Measurements from ENCODE around the gene OR8D2.

The OR8D2 gene, protein sequence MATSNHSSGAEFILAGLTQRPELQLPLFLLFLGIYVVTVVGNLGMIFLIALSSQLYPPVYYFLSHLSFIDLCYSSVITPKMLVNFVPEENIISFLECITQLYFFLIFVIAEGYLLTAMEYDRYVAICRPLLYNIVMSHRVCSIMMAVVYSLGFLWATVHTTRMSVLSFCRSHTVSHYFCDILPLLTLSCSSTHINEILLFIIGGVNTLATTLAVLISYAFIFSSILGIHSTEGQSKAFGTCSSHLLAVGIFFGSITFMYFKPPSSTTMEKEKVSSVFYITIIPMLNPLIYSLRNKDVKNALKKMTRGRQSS

DNA sequence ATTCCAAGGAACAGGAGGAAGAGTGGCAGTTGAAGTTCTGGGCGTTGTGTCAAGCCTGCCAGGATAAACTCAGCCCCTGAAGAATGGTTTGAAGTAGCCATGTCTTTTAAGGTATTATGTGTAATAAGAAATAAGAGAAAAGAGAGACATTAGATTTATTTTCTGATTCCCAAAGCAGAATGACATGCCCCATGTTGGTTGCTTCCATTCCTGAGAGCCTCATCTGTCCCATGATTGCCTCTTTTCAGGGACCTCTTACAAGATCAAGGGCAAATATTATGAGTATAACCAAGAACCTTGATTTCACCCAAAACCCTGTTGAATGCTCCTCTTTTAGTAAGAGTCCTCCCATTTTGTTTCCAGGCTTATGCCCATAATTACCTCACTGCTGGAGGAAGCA lies at the start of gene OR8D2:
TSS of gene OR8D2 (minus strand) at position 101 of the 400 bp plus-strand sequence. CDS start at position 101, 0 bp downstream.
- H3K27ac Mint-ChIP-seq, result no peak within 1 kb of the TSS
- H3K36me3 Mint-ChIP-seq (ENCODE audit: low read depth), result no peaks in the 10 kb centered on the region
- H3K4me3 Mint-ChIP-seq, result no peak within 1 kb of the TSS
- H3K27me3 Mint-ChIP-seq (ENCODE audit: low read depth), result peaks cover 3% of the 10 kb centered on the region
- H3K4me1 Mint-ChIP-seq (ENCODE audit: low read depth), result no peaks in the 10 kb centered on the region
- no peaks in the 10 kb centered on the region for H3K9me3 Mint-ChIP-seq

DNA sequence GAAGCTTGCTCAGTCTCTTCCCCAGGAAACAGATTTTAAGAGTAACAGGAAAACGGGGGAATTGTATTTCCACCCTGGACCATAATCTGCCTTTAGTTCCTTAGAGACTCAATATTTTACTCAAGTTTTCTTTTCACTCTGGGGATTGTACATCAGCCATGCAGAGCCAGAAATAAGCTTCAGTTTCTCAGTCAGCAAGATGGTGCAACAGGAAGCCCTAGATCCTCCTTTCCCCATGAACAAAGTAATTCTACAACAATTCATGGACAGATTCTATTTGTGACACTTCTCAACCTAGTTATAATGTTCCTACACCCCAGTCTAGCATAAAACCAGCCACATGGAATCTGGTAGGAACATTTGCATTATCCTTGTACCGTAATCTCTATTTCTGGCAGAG lies 39.6 kb upstream of the OR8D2 start:
- H3K27me3 Mint-ChIP-seq (ENCODE audit: low read depth), result no peaks in the 10 kb centered on the region
- no peaks in the 10 kb centered on the region for H3K36me3 Mint-ChIP-seq (ENCODE audit: low read depth)
- H3K27ac Mint-ChIP-seq, result no peak overlapping the region
- no peaks in the 10 kb centered on the region for H3K9me3 Mint-ChIP-seq
- H3K4me3 Mint-ChIP-seq, result no peak overlapping the region
- H3K4me1 Mint-ChIP-seq (ENCODE audit: low read depth), result no peaks in the 10 kb centered on the region

DNA sequence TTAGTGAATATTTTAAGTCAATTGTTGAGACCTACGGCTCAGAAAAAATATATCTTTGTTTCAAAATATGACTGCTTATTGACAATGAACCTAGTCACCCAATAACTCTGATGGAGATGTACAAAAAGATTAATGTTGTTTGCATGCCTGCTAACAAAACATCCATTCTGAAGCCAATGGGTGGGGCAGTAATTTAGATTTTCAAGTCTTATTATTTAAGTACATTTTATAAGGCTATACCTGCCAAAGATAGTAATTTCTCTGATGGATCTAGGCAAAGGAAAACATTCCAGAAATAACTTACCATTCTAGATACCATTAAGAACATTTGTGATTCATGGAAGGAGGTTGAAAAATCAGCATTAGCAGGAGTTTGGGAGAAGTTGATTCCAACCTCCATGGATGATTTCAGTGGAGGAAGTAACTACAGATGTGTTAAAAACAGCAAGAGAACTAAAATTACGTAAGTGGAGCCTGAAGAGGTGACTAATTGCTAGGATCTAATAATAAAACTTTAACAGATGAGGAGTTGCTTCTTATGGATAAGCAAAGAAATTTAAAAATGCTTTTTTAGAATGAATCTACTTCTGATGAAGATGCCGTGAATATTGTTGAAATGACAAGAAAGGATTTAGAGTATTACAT lies 26.4 kb upstream of the OR8D2 start:
- Mint-ChIP-seq H3K27me3 (ENCODE audit: low read depth) (no peaks in the 10 kb centered on the region), H3K27ac (no peak overlapping the region), H3K4me1 (ENCODE audit: low read depth) (no peaks in the 10 kb centered on the region), H3K36me3 (ENCODE audit: low read depth) (no peaks in the 10 kb centered on the region), H3K4me3 (no peak overlapping the region), H3K9me3 (no peaks in the 10 kb centered on the region)

DNA sequence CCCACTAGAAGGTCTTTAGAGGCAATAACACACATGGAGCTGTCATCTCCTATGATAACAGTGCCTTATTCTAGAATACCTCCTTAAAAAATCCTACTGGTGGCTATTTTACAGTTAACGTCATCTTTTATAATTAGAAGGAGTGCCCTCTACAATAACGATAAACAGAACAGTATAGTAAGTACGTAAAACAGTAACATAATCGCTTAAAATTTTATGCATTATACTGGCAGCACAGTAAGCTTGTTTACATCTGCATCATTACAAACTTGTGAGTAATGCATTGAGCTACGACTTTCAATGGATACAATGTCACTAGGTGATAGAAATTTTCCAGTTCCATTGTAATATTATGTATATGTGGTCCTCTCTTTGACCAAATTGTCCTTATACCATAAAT lies 24.3 kb upstream of the OR8D2 start:
- Mint-ChIP-seq H3K27ac (no peak overlapping the region), H3K4me1 (ENCODE audit: low read depth) (no peaks in the 10 kb centered on the region), H3K27me3 (ENCODE audit: low read depth) (no peaks in the 10 kb centered on the region), H3K36me3 (ENCODE audit: low read depth) (no peaks in the 10 kb centered on the region), H3K4me3 (no peak overlapping the region), H3K9me3 (no peaks in the 10 kb centered on the region)

DNA sequence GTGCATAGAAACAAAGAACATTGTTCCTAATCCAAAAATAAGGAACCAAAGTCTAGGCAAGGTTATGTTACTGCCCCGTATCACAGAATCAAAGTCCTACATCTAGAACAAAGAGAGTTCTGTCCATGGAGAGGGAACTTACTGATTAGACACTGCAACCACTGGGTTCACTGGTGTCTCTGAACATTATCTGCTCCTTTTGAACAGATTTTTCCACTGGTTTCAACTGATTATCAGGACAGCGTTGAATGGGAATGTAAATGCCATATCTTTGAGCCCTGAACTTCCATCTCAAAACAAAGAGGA lies 20.1 kb upstream of the OR8D2 start:
- Mint-ChIP-seq H3K4me1 (ENCODE audit: low read depth) (no peaks in the 10 kb centered on the region), H3K9me3 (no peaks in the 10 kb centered on the region), H3K4me3 (no peak overlapping the region), H3K27me3 (ENCODE audit: low read depth) (no peaks in the 10 kb centered on the region), H3K36me3 (ENCODE audit: low read depth) (no peaks in the 10 kb centered on the region), H3K27ac (no peak overlapping the region)

DNA sequence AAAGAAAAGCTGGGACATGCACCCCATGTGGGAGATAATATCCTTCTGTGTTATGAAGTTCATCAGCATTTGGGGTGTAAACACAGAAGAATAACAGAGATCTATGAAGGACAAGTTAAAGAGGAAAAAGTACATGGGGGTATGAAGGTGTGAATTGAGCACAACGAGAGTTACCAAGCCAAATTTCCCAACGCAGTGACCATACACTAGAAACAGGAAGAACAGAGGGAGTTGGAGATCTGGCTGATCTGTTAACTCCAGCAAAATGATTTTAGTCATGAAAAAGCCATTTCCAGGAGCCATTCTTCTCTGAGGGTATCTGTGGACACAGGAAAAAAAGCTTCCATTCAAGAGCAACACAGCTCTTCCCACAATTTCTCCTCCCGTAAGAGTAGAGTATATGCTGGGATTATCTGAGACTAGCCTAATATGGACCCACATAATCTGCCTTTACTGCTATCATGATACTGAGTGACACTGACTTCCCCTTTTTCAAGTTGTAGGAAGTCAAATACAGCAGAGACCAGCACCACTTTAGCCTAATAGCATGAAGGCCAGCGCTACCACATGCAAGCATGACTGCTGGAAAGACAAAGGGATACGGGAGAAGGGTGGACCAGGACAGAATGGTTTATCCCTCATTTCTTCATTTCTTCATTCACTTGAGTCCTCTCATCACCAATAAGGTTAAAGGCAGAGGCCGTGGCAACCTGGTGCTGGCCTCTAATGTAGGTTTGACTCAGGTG lies 19.6 kb upstream of the OR8D2 start:
- Mint-ChIP-seq H3K9me3 (no peaks in the 10 kb centered on the region), H3K27ac (no peak overlapping the region), H3K27me3 (ENCODE audit: low read depth) (no peaks in the 10 kb centered on the region), H3K4me3 (no peak overlapping the region), H3K4me1 (ENCODE audit: low read depth) (no peaks in the 10 kb centered on the region), H3K36me3 (ENCODE audit: low read depth) (no peaks in the 10 kb centered on the region)

DNA sequence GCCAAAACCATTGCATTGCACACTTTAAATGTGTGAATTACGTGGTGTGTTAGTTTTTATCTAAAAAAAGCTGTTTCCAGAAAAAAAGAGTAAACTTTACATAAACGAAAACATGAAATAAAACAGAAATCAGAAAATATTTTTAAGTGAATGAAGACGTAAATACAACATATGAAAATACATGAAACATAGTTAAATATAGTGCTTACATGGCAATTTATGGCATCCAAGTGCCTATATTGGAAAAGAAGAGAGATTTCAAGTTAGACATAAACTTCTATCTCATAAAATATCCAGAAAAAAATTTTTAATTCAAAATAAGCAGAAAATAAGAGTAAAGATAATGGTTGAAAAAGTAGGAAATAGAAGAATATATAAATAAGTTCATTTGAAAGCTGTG lies 11.9 kb upstream of the OR8D2 start:
- Mint-ChIP-seq H3K27ac (no peak overlapping the region), H3K4me3 (no peak overlapping the region)

DNA sequence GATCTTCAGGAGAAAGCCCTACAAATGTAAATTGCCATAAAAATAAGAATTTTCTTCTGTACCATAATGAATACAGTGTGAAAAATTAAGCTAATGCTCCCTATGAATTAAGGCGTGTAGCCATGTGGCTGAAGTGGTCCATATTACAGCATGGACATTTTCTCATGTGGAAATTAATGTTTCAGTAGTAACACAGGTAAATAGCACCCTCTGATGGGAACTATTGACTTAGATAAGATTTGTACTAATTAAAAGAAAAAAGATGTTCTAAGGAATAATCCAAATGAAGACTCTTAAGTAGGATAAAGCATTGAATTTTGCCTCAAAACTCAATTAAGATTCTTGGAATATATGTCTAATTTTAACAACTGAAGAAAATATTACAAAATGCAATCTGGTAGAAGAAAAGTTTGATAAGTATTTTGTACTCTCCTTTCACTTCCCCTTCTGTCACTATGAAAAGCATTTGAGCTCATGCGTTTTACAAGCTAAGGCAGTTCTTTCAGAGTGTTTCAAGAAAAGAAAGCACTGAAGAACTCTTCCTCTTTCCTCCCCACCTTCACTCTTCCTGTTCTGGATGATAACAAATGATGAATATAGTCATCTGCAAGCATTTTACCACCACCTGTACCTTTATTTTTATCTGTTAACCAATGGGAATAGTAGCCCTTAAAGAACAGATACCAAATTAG lies 9.9 kb upstream of the OR8D2 start:
- Mint-ChIP-seq H3K36me3 (ENCODE audit: low read depth) (no peaks in the 10 kb centered on the region), H3K9me3 (no peaks in the 10 kb centered on the region), H3K4me3 (no peak overlapping the region), H3K27me3 (ENCODE audit: low read depth) (peaks cover 5% of the 10 kb centered on the region), H3K27ac (no peak overlapping the region), H3K4me1 (ENCODE audit: low read depth) (peaks cover 6% of the 10 kb centered on the region)

More for the DNA sequence above, 11.9 kb upstream of the OR8D2 start:
- peaks cover 5% of the 10 kb centered on the region for H3K27me3 Mint-ChIP-seq (ENCODE audit: low read depth)
- no peaks in the 10 kb centered on the region for H3K9me3 Mint-ChIP-seq
- peaks cover 6% of the 10 kb centered on the region for H3K4me1 Mint-ChIP-seq (ENCODE audit: low read depth)
- no peaks in the 10 kb centered on the region for H3K36me3 Mint-ChIP-seq (ENCODE audit: low read depth)

DNA sequence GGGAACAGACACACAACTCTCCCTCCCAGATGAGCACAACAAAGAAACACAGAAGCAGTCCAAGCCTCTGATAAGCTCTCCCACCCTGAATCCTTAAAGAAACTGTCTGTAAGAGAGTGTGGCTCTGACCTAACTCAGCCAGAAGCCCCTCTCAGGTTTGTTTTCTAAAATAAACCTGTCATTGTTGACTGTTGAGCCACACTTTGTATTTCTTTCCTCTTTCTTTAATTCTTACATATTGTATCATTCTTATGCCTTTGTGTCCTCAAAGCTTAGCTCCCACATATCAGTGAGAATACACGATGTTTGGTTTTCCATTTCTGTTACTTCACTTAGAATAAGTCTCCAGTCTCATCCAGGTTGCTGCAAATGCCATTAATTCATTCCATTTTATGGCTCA lies 7.8 kb upstream of the OR8D2 start:
- no peaks in the 10 kb centered on the region for H3K9me3 Mint-ChIP-seq
- no peak overlapping the region for H3K27ac Mint-ChIP-seq
- H3K4me1 Mint-ChIP-seq (ENCODE audit: low read depth), result peaks cover 6% of the 10 kb centered on the region
- H3K36me3 Mint-ChIP-seq (ENCODE audit: low read depth), result no peaks in the 10 kb centered on the region
- peaks cover 5% of the 10 kb centered on the region for H3K27me3 Mint-ChIP-seq (ENCODE audit: low read depth)
- H3K4me3 Mint-ChIP-seq, result no peak overlapping the region

DNA sequence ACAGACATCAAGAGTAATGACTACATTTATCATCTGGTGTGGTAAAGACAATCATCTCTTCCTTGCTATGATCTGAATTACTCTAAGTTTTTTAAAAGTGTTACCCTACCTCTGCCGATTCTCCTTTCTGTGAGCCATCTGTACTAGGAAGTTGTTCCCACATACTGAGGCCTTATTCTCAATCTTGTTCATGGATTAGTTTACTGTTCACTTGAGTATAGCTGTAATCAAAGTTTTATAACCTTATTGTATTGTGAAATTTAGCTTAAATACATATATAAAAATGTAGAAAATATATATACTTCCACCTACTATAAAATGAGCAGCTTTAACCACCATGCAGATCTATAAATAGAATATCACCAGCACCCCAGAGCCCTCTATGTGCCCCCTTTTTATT lies 2.4 kb upstream of the OR8D2 start:
- no peaks in the 10 kb centered on the region for H3K9me3 Mint-ChIP-seq
- no peaks in the 10 kb centered on the region for H3K27me3 Mint-ChIP-seq (ENCODE audit: low read depth)
- H3K36me3 Mint-ChIP-seq (ENCODE audit: low read depth), result no peaks in the 10 kb centered on the region
- no peak overlapping the region for H3K27ac Mint-ChIP-seq
- no peak overlapping the region for H3K4me3 Mint-ChIP-seq
- H3K4me1 Mint-ChIP-seq (ENCODE audit: low read depth), result no peaks in the 10 kb centered on the region

DNA sequence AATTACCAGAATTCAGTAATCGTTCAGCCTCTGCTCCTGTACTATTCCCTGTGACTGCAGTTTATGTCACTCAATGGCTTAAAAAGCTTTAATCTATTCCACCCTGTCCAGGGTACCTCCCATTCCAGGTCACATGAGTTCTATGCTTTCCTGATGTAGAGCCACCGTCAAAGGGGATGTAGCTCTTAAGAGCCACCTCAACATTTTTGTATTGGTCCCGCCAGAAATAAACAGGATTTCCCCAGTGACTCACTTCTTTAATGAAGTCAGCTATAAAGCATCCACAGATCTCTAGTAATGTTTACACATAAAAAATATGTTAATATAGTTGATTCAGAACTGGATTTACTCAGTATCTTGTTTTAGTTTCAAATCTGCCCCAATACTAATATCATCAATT lies 4.9 kb downstream of the OR8D2 start:
- no peaks in the 10 kb centered on the region for H3K36me3 Mint-ChIP-seq (ENCODE audit: low read depth)
- no peak overlapping the region for H3K4me3 Mint-ChIP-seq
- H3K27me3 Mint-ChIP-seq (ENCODE audit: low read depth), result peaks cover 3% of the 10 kb centered on the region
- no peaks in the 10 kb centered on the region for H3K4me1 Mint-ChIP-seq (ENCODE audit: low read depth)
- H3K9me3 Mint-ChIP-seq, result no peaks in the 10 kb centered on the region
- H3K27ac Mint-ChIP-seq, result no peak overlapping the region

DNA sequence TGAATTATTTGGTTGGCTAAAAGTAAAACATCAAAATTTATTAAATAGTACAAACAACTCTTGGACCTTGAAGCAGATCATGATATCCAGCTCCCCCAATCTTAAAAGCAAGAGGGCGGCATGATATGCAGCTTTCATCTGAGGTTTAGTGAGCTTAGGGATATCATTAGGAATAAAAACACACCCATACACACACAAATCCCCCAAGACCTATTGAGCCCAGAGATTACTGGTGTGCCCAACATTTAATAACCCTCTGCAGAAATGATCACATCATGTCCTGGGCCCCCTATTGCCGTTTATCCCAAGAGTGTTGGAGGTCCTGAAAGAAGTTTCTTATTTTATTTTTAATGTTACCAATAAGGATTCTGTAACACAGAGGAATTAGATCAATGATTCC lies 6.1 kb downstream of the OR8D2 start, which contains the start of gene OR8D1:
TSS of gene OR8D1 (minus strand) at position 101 of the 400 bp plus-strand sequence. CDS start 3,183 bp downstream, outside the sequence.
- Mint-ChIP-seq H3K27me3 (ENCODE audit: low read depth) (peaks cover 3% of the 10 kb centered on the region), H3K4me3 (no peak within 1 kb of the TSS), H3K4me1 (ENCODE audit: low read depth) (no peaks in the 10 kb centered on the region), H3K36me3 (ENCODE audit: low read depth) (no peaks in the 10 kb centered on the region), H3K27ac (no peak within 1 kb of the TSS), H3K9me3 (no peaks in the 10 kb centered on the region)

DNA sequence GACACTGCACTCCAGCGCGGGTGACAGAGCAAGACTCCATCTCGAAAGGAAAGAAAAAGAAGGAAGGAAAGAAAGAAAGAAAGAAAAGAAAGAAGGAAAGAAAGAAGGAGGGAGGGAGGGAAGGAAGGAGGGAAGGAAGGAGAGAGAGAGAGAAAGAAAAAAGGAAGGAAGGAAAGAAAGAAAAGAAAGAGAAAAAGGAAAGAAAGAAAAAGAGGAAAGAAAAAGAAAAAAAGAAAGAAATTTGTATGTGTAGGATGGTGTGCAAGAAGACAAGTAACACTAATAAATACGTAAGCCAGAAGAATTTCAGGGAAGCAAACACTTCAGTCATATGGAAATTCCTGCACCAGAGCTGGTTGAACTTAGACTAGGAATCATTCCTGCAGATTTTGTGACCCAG lies 6.9 kb downstream of the OR8D2 start:
- Mint-ChIP-seq H3K36me3 (ENCODE audit: low read depth) (no peaks in the 10 kb centered on the region), H3K4me1 (ENCODE audit: low read depth) (no peaks in the 10 kb centered on the region), H3K27ac (no peak overlapping the region), H3K9me3 (no peaks in the 10 kb centered on the region), H3K4me3 (no peak overlapping the region), H3K27me3 (ENCODE audit: low read depth) (peaks cover 3% of the 10 kb centered on the region)

DNA sequence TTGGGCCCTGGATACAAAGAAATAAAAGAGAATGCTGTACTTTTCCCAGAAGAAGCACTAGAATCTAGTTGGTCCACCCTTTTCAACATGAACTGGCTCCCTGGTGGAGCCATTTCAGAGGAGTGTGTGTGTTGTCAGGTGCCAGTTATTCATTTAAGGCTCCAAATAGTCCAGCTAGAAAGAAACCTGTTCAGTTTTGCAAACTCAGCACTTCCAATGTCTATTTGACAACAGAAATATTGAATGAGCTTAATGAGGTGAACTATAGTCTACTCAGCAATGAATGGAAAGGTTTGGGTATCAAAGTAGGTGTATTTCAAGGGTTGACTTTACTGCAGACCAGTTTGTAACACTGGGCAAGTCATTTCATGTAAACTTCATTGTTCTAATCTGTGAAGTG lies 8.3 kb downstream of the OR8D2 start:
- Mint-ChIP-seq H3K36me3 (ENCODE audit: low read depth) (no peaks in the 10 kb centered on the region), H3K27me3 (ENCODE audit: low read depth) (peaks cover 3% of the 10 kb centered on the region), H3K27ac (no peak overlapping the region), H3K9me3 (no peaks in the 10 kb centered on the region), H3K4me3 (no peak overlapping the region), H3K4me1 (ENCODE audit: low read depth) (no peaks in the 10 kb centered on the region)

All from T-helper 1 cell treated with Interleukin-12 subunit alpha and Interleukin-12 subunit beta and Interleukin-4 antibody, amounts not matched to agents 30 μg/mL and 1 μg/mL, for 36 hours (primary cell).